SHP77 treated with DMSO at 0.1 percent for 48 hours (cell line): ENCODE results near the gene ATRX.
"Not testable (repeated sequence)": the region's sequence is repeated elsewhere in the genome, so short reads cannot be mapped to it uniquely, and the experiment has no call there.

Experiments
- DNase-seq: peaks from one replicate; lab custom pipeline; 2025; lab: John Stamatoyannopoulos, UW

ATRX gene

GRCh38 chrX:77500164-77500563, 285.9 kb downstream of the ATRX start:
- DNase-seq = not testable (repeated sequence)

- DNase-seq = no peak
Observed at GRCh38 chrX:77493677-77494553, 292.1 kb downstream of the ATRX start.

DNA sequence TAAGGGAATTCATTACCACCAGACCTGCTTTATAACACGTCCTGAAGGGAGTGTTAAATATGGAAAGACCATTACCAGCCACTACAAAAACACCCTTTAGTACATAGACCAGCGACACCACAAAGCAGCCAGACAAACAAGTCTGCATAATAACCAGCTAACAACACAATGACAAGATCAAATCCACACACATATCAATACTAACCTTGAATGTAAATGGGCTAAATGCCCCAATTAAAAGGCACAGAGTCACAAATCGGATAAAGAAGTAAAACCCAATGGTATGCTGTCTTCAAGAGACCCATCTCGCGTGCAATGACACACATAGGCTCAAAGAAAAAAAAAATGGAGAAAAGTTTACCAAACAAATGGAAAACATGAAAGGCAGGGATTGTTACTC, 302.0 kb downstream of the ATRX start:
- DNase-seq = no peak

DNA sequence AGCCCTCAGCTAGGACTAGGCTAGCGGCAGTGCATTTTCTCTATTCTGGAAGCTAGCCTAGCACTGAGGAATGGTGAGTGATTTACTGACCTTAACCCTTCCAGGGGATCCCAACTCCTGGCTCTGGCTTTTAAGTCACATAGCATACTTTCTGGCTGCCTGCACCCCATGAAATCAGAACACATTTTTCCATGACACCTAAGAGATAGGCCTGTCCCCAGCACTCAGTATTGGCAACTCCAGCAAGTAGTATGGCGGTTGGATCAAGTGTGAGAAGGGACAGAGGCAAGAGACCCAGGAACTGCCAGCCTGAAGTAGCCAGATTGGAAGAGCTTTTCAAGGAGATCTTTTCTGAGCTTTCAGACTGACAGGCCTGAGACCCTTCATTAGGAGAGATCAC, 330.6 kb downstream of the ATRX start:
- DNase-seq = no peak
